ENCODE measurements around the gene DDX41.

The DDX41 gene

DNA sequence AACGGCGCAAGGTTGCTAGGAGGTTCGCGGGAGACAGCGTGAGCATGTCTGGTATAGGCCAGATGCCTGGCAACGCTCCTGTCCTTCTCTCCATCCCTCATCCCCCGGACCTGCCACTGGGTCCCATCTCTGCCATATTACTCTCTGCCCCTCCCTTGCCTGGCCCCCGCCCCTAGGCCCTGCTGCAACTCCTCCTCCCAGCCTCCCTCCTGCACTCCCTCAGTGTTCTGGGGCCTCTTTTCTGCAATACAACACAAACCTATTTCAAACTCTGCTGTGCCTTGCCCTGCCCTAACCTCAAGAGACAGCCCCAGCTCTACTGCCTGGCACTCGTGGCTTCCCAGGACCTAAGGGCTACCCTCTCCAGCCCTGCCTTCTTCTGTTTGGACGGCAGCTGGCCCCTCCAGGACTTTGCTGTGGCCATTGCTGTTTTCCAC is 34.4 kb downstream of the DDX41 start:
- no peak for TF ChIP-seq CTCF (conservative IDR thresholded peaks at IDR 0.05; ENCODE audit: low read depth, low read length)
- no peak for DNase-seq (ENCODE audit: low read depth)
- H3K4me3 ChIP-seq (ENCODE audit: low read length): no peak overlapping the region

GRCh38 chr5:177479774-177480173 is 37.0 kb downstream of the DDX41 start:
- no peak for DNase-seq (ENCODE audit: low read depth)
- no peak overlapping the region for H3K4me3 ChIP-seq (ENCODE audit: low read length)
- no peak for TF ChIP-seq CTCF (conservative IDR thresholded peaks at IDR 0.05; ENCODE audit: low read depth, low read length)

DNA sequence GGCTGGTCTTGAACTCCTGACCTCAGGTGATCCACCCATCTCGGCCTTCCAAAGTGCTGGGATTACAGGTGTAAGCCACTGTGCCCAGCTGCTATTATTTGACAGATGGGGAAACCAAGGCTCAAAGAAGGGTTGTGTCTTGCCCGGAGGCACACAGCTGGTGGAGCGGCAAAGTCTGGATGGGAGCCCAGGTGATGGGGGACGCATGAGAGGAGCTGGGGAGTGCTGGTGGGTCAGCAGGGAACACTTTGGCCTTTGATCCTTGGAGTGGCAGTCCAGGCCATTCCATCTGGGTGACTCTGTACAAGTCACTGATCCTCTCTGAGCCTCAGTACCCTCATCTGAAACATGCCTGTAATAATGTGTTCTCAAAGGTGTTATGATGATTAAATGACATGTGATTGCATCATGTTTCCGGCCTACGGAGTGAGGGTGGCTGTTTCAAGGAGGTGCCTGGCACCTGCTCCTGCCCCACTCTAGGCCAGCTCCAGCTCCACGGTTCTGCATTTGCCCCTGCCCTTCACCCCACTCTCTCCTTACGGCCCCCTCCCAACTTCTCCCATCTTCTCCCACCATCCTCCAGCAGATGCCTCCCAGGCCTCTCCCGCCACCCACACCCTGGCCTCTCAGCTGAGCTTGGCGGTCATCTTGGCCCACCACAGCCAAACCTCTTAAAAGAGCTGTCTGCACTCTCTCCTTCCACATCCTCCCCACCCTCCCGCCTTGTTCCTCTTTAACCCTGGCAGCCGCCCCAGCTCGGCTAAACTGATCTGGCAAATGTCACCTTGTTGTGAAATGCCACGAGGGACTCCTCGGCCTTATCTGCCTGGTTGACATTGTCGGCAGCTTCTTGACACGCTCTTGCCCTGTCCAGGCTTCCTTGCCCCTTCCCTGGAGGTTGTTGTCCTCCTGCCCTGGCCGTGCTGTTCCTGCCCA is 37.8 kb downstream of the DDX41 start:
- no peak overlapping the region for H3K4me3 ChIP-seq (ENCODE audit: low read length)
- TF ChIP-seq CTCF (conservative IDR thresholded peaks at IDR 0.05; ENCODE audit: low read depth, low read length): no peak
- no peak for DNase-seq (ENCODE audit: low read depth)

DNA sequence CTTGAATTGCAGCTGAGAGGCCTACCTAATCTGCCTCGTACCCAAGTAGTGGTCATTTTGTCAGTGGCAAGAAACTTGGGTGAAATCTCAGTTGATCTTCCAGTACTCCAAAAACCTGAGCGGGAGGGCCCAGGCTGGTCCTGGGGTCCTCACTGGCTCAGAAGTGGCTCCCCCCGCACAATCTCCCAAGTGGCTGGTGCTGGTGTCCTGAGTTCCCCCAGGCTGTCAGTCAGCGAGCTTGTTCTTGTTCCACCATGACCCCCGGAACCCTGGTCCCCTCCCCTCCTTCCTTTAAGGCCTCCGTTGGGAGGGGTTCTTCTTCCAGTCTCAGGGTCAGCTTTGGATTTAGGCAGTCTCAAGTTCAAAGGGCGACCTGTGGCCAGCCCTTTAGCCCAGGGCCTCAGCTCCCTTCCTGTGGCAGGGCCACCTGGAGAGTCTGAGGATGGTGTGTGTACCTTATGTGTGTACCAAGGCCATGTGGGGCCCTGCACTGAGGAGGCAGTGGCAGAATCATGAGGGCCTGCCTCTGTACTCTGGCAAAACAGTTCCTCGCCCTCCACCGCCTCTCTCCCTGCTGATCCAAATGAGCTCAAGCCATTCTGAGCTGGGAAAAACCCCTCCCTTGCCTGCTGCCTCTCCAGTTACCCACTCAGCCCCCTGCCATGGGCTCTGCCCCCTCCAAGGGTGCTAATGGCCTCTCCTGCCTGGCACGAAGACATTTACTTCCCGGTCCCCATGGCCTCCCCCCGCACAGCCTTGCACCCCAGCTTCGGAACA is 38.9 kb downstream of the DDX41 start:
- no peak for DNase-seq (ENCODE audit: low read depth)
- no peak overlapping the region for H3K4me3 ChIP-seq (ENCODE audit: low read length)
- no peak for TF ChIP-seq CTCF (conservative IDR thresholded peaks at IDR 0.05; ENCODE audit: low read depth, low read length)

- no peak for DNase-seq (ENCODE audit: low read depth)
- H3K4me3 ChIP-seq (ENCODE audit: low read length): no peak overlapping the region
- no peak for TF ChIP-seq CTCF (conservative IDR thresholded peaks at IDR 0.05; ENCODE audit: low read depth, low read length)
Measured at GRCh38 chr5:177476531-177477233, 40.1 kb downstream of the DDX41 start.

DNA sequence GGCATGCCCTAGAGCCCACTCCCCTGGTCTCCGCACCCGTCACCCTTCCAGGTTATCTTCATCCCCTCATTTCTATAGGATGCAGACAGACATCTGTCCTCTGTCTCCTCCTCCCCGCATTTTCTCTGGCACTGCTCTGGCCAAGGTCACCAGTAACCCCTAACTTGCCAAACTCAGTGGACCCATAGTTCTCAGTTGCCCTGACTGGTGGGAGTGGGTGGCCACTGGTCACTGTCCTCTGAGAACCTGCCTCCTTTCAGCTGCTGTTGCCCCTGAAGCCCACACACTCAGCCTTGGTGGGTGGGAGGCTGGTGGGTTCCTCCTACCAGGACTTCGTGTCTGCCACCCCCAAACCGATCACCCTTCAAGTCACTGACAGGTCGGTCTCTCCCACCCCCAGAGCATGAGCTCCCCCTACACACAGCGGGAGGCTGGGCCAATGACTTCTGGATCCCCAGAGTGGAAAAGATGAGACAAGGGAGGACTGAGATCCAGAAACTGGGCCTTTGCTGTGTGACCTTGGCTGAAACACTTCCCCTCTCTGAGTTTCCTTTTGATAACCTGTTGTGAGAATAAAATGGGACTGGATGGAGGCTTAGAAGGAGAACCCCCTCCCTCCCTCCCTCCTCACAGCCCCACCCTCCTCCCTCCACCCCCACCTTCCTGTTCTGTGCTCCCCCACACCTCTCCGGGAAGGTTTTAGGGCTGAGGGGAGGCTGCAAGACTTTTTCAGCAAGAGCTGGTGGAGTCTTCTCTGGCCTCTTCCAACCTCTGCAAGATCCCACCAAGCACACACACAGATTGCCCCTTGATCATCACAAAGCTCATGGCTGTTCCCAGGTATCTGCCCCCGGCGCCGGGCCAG is 41.0 kb downstream of the DDX41 start:
- no peak overlapping the region for H3K4me3 ChIP-seq (ENCODE audit: low read length)
- DNase-seq (ENCODE audit: low read depth): no peak
- TF ChIP-seq CTCF (conservative IDR thresholded peaks at IDR 0.05; ENCODE audit: low read depth, low read length): no peak
